Urinary bladder (tissue), 4 donors: ENCODE results near the gene RASGRF1. TPM values are rescaled to one million over a fixed set of nuclear protein-coding genes. Genes with fewer than 3 reads are reported as not detected.

Experiments
- DNase-seq: peaks from one replicate; pipeline ENCODE4 v3.0.0-alpha.2; 2015; ENCODE audit errors: extremely low spot score
- H3K27ac ChIP-seq: one replicate; pipeline ENCODE4 v1.5.1; 2013; ENCODE audit warnings: low read depth, mild to moderate bottlenecking, moderate library complexity
- H3K36me3 ChIP-seq: one replicate; pipeline ENCODE4 v1.6.1; 2013; ENCODE audit warnings: mild to moderate bottlenecking, moderate library complexity; ENCODE audit not compliant: insufficient read depth
- H3K4me1 ChIP-seq: one replicate; pipeline ENCODE4 v1.6.1; 2013; ENCODE audit warnings: mild to moderate bottlenecking, moderate library complexity; ENCODE audit not compliant: insufficient read depth
- H3K4me3 ChIP-seq: one replicate; pipeline ENCODE4 v1.5.1; 2013; ENCODE audit warnings: low read depth, low read length
- WGBS: extraction: QIAGEN DNeasy Blood & Tissue Kit; methylation state at CpG from one replicate; pipeline ENCODE4 v1.1.7; 2013; 5-methylcytosine and 5-hydroxymethylcytosine counted together
- polyA plus RNA-seq: library from polyadenylated mRNA; stranded (reverse); fragments of 200-250 nt; gene quantifications from one replicate; pipeline ENCODE4 v1.2.3, GENCODE V29; 2013
- total RNA-seq: library from RNA; depleted of rRNA; stranded (reverse); fragments of >200 nt; gene quantifications from one replicate; pipeline ENCODE4 v1.2.3, GENCODE V29; 2014
- donor health status: healthy with polysubstance abuse.
- donor health status: healthy.

RASGRF1 gene
- total and polyA plus RNA-seq, 2 donors = 0.10 to 0.48 TPM

- 2% methylated on average over 47 of the region's 47 CpGs for WGBS
- Histone ChIP-seq H3K27ac (no peak overlapping the region), H3K4me3 (no peak overlapping the region), H3K36me3 (no peaks in the 10 kb centered on the region), H3K4me1 (no peaks in the 10 kb centered on the region)
- no peak for DNase-seq
These were observed 1.2 kb downstream of the RASGRF1 start for GRCh38 chr15:79089331-79089889.

- DNase-seq = no peak
- Histone ChIP-seq H3K4me1 (no peaks in the 10 kb centered on the region), H3K27ac (no peak overlapping the region), H3K4me3 (no peak overlapping the region), H3K36me3 (no peaks in the 10 kb centered on the region)
- WGBS = 51% methylated on average over 7 of the region's 7 CpGs
These were observed 2.0 kb downstream of the RASGRF1 start for GRCh38 chr15:79088426-79089205.

- WGBS = 77% methylated on average over 4 of the region's 4 CpGs
- Histone ChIP-seq H3K27ac (no peak overlapping the region), H3K4me1 (no peaks in the 10 kb centered on the region), H3K4me3 (no peak overlapping the region), H3K36me3 (no peaks in the 10 kb centered on the region)
- no peak for DNase-seq
These were observed 3.8 kb downstream of the RASGRF1 start for GRCh38 chr15:79086814-79087213.

GRCh38 chr15:79084308-79084968, 6.1 kb downstream of the RASGRF1 start:
- no peaks in the 10 kb centered on the region for H3K36me3 ChIP-seq
- no peak overlapping the region for H3K4me3 ChIP-seq
- no peak overlapping the region for H3K27ac ChIP-seq
- no peak for DNase-seq
- H3K4me1 ChIP-seq = no peaks in the 10 kb centered on the region
- 69% methylated on average over 14 of the region's 14 CpGs for WGBS

- H3K4me1 ChIP-seq = no peaks in the 10 kb centered on the region
- DNase-seq = no peak
- no peak overlapping the region for H3K4me3 ChIP-seq
- WGBS = 66% methylated on average over 14 of the region's 14 CpGs
- H3K27ac ChIP-seq = no peak overlapping the region
- no peaks in the 10 kb centered on the region for H3K36me3 ChIP-seq
These were observed 7.4 kb downstream of the RASGRF1 start for GRCh38 chr15:79083154-79083553.

- Histone ChIP-seq H3K27ac (no peak overlapping the region), H3K36me3 (no peaks in the 10 kb centered on the region), H3K4me3 (no peak overlapping the region), H3K4me1 (no peaks in the 10 kb centered on the region)
- WGBS = 77% methylated on average over 6 of the region's 6 CpGs
- no peak for DNase-seq
These were observed 8.1 kb downstream of the RASGRF1 start for GRCh38 chr15:79082363-79083070.

- H3K36me3 ChIP-seq = no peaks in the 10 kb centered on the region
These were observed 11.7 kb downstream of the RASGRF1 start for GRCh38 chr15:79078763-79079410.

GRCh38 chr15:79078003-79078402, 12.6 kb downstream of the RASGRF1 start:
- WGBS = 95% methylated on average over 5 of the region's 5 CpGs
- no peak overlapping the region for H3K4me3 ChIP-seq
- DNase-seq = no peak
- no peaks in the 10 kb centered on the region for H3K4me1 ChIP-seq
- no peaks in the 10 kb centered on the region for H3K36me3 ChIP-seq
- H3K27ac ChIP-seq = no peak overlapping the region

More at GRCh38 chr15:79078763-79079410, 11.7 kb downstream of the RASGRF1 start:
- H3K4me3 ChIP-seq = no peak overlapping the region
- 78% methylated on average over 11 of the region's 11 CpGs for WGBS
- H3K27ac ChIP-seq = no peak overlapping the region
- H3K4me1 ChIP-seq = no peaks in the 10 kb centered on the region
- DNase-seq = no peak

GRCh38 chr15:79076661-79077060, 13.9 kb downstream of the RASGRF1 start:
- WGBS = 86% methylated on average over 6 of the region's 6 CpGs

GRCh38 chr15:79075256-79075655, 15.3 kb downstream of the RASGRF1 start:
- no peak for DNase-seq
- H3K27ac ChIP-seq = no peak overlapping the region
- H3K4me3 ChIP-seq = no peak overlapping the region
- no peaks in the 10 kb centered on the region for H3K36me3 ChIP-seq
- no peaks in the 10 kb centered on the region for H3K4me1 ChIP-seq
- 49% methylated on average over 2 of the region's 2 CpGs for WGBS

More at GRCh38 chr15:79076661-79077060, 13.9 kb downstream of the RASGRF1 start:
- no peak for DNase-seq
- Histone ChIP-seq H3K4me3 (no peak overlapping the region), H3K27ac (no peak overlapping the region), H3K36me3 (no peaks in the 10 kb centered on the region), H3K4me1 (no peaks in the 10 kb centered on the region)

- no peaks in the 10 kb centered on the region for H3K36me3 ChIP-seq
- no peak overlapping the region for H3K4me3 ChIP-seq
- H3K4me1 ChIP-seq = no peaks in the 10 kb centered on the region
- WGBS = 81% methylated on average over 9 of the region's 9 CpGs
- no peak overlapping the region for H3K27ac ChIP-seq
- DNase-seq = no peak
These were observed 17.2 kb downstream of the RASGRF1 start for GRCh38 chr15:79073336-79073735.

GRCh38 chr15:79071901-79072300, 18.7 kb downstream of the RASGRF1 start:
- Histone ChIP-seq H3K4me1 (no peaks in the 10 kb centered on the region), H3K36me3 (no peaks in the 10 kb centered on the region), H3K27ac (no peak overlapping the region), H3K4me3 (no peak overlapping the region)
- WGBS = 56% methylated on average over 3 of the region's 3 CpGs
- DNase-seq = no peak

GRCh38 chr15:79068790-79069189, 21.8 kb downstream of the RASGRF1 start:
- WGBS = 94% methylated on average over 2 of the region's 2 CpGs

More at GRCh38 chr15:79068790-79069189, 21.8 kb downstream of the RASGRF1 start:
- Histone ChIP-seq H3K4me3 (no peak overlapping the region), H3K27ac (no peak overlapping the region), H3K36me3 (no peaks in the 10 kb centered on the region), H3K4me1 (no peaks in the 10 kb centered on the region)
- no peak for DNase-seq
